Tibial nerve (tissue), 4 donors: ENCODE measurements around the gene TARM1. TPM values are rescaled to one million over a fixed set of nuclear protein-coding genes. Genes with fewer than 3 reads are reported as not detected.

Experiments
- DNase-seq, 2 donors: peaks; one replicate each; pipeline ENCODE4 v3.0.0-alpha.2; 2019; ENCODE audit warnings: low spot score in 2 of 2
- H3K27ac ChIP-seq, 4 donors: fragments of 200-600 bp; sonication (generic) in 3 of 4; one replicate each; pipeline ENCODE4 v1.5.1; 2017 to 2019; ENCODE audit warnings: mild to moderate bottlenecking in 1 of 4
- H3K27me3 ChIP-seq, 2 donors: fragments of 200-600 bp; sonication (generic) in 1 of 2; one replicate each; pipeline versions ENCODE4 v1.5.1 to v1.6.0; 2017 to 2019
- H3K36me3 ChIP-seq, 3 donors: fragments of 200-600 bp; sonication (generic); one replicate each; pipeline ENCODE4 v1.5.1; 2018 to 2019
- H3K4me1 ChIP-seq, 4 donors: fragments of 200-600 bp; sonication (generic) in 3 of 4; one replicate each; pipeline ENCODE4 v1.5.1; 2017 to 2019
- H3K4me3 ChIP-seq, 4 donors: fragments of 200-600 bp; sonication (generic) in 3 of 4; one replicate each; pipeline ENCODE4 v1.5.1; 2017 to 2019; ENCODE audit warnings: mild to moderate bottlenecking in 1 of 4, moderate library complexity in 1 of 4
- H3K9me3 ChIP-seq, 4 donors: fragments of 200-600 bp; sonication (generic) in 3 of 4; one replicate each; pipeline ENCODE4 v1.5.1; 2017 to 2019
- EP300 ChIP-seq, 2 donors: sonication (generic); formaldehyde crosslinking; IDR thresholded peaks; one replicate each; pipeline ENCODE4 v1.6.1; 2017; ENCODE audit warnings: antibody characterized with exemption in 2 of 2, mild to moderate bottlenecking in 1 of 2
- POLR2A ChIP-seq, 2 donors: fragments of 450-650 bp; IDR thresholded peaks; one replicate each; pipeline ENCODE4 v1.6.1; 2017; ENCODE audit warnings: antibody characterized with exemption in 2 of 2, mild to moderate bottlenecking in 2 of 2, moderate library complexity in 2 of 2
- WGBS, 2 donors: methylation state at CpG; one replicate each; pipeline ENCODE4 v1.1.5; 2018; 5-methylcytosine and 5-hydroxymethylcytosine counted together
- total RNA-seq, 4 donors: library from RNA; depleted of rRNA; stranded (reverse); fragments of >200 nt; gene quantifications; one replicate each; pipeline ENCODE4 v1.1.0, GENCODE V29; 2016
- TF ChIP-seq, protein P1 (sequence below), 5 experiments: fragments of 200-600 bp in 3 of 5; fragments of 450-650 bp in 2 of 5; sonication (generic) in 3 of 5; IDR thresholded peaks; one replicate each; pipeline ENCODE4 v1.5.1; 2016 to 2019; ENCODE audit warnings: antibody characterized with exemption in 5 of 5, mild to moderate bottlenecking in 3 of 5, moderate library complexity in 2 of 5

The TARM1 gene
- total RNA-seq, 4 donors from 2014 or later: not detected

DNA sequence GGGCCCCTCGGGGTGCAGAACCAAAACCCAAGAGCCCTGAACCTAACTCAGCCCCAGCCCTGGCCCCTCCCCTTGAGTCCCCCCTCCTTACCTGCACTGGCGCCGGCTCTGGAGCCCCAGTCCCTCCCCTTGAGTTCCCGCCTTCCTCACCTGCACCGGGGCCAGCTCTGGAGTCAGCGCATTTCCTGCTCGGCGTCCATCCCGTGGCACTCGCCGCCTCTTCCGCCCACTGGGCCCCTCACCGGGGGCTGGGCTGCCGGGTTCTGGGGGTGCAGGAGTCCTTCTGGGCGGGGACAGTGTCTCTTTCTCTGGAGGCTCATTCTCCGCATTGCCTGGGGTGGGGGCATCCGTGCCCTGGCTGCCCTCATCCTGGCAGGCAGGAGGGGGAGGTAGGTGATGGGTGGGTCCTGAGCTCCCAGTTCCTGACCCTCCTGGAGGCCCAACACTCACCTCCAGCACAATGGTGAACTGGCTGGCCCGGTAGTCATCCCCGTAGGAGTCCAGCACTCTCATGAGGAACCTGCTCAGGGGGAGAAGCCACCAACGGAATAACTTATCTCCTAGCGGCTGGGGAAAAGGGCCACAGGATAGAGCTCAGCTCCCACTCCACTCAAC lies 26.8 kb upstream of the TARM1 start:
- no peak overlapping the region for H3K27ac ChIP-seq
- H3K4me1 ChIP-seq: peaks cover 0 to 9% (median 7%) of the 10 kb centered on the region in 4 donors
- TF ChIP-seq, protein P1, sequence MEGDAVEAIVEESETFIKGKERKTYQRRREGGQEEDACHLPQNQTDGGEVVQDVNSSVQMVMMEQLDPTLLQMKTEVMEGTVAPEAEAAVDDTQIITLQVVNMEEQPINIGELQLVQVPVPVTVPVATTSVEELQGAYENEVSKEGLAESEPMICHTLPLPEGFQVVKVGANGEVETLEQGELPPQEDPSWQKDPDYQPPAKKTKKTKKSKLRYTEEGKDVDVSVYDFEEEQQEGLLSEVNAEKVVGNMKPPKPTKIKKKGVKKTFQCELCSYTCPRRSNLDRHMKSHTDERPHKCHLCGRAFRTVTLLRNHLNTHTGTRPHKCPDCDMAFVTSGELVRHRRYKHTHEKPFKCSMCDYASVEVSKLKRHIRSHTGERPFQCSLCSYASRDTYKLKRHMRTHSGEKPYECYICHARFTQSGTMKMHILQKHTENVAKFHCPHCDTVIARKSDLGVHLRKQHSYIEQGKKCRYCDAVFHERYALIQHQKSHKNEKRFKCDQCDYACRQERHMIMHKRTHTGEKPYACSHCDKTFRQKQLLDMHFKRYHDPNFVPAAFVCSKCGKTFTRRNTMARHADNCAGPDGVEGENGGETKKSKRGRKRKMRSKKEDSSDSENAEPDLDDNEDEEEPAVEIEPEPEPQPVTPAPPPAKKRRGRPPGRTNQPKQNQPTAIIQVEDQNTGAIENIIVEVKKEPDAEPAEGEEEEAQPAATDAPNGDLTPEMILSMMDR (IDR thresholded peaks at IDR 0.05): no peak
- TF ChIP-seq EP300 (IDR thresholded peaks at IDR 0.05): no peak
- TF ChIP-seq POLR2A (IDR thresholded peaks at IDR 0.05): no peak
- no peak overlapping the region for H3K4me3 ChIP-seq
- H3K9me3 ChIP-seq: no peaks in the 10 kb centered on the region
- H3K36me3 ChIP-seq: peaks cover 0 to 78% (median 7%) of the 10 kb centered on the region in 3 donors
- H3K27me3 ChIP-seq: no peaks in the 10 kb centered on the region
- DNase-seq: no peak
- 75 to 81% methylated on average over 15 to 20 of the region's 21 CpGs for WGBS, 2 donors

DNA sequence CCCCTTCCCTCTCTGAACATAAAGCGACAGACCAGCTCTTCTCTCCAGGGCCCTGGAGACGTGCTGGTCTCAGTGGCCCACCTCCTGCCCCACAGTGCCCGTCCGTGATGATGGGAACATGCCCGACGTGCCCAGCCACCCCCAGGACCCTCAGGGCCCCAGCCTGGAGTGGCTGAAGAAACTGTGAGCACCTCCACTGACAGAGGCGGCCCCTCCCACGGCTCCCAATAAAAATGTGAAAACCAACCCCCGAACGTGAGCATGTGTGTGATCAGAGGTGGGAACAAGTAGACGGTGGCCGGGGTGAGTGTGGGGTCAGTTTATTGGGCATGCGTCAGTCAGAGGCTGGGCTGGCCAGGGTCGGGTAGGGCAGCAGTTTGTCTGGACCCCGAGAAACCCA lies 25.6 kb upstream of the TARM1 start:
- TF ChIP-seq, protein P1 (IDR thresholded peaks at IDR 0.05): no peak
- TF ChIP-seq EP300 (IDR thresholded peaks at IDR 0.05) (no peak), POLR2A (IDR thresholded peaks at IDR 0.05) (no peak)
- Histone ChIP-seq H3K4me1 (peaks cover 0 to 15% (median 7%) of the 10 kb centered on the region in 4 donors), H3K9me3 (no peaks in the 10 kb centered on the region), H3K27ac (no peak overlapping the region), H3K27me3 (no peaks in the 10 kb centered on the region), H3K36me3 (peaks cover 0 to 67% (median 7%) of the 10 kb centered on the region in 3 donors), H3K4me3 (no peak overlapping the region)
- WGBS, 2 donors: 76 to 79% methylated on average over 15 of the region's 15 CpGs
- no peak for DNase-seq

DNA sequence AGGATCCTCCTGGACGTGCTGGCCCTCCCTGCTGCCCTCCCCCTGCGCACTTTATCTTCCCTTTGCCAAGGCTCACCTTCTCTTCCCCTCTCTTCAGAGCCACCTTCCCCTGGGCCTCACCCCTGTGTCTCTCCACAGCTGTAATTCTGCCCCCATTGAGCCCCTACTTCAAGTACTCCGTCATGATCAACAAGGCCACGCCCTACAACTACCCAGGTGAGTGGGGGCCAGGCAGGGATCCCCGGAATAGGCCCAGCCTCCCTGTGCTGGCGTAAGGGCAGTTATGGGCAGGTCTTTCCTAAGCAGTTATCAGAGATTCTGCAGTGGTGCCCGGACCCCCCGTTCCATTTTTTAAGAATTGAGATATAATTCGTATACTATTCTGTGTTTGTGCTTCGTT lies 24.6 kb upstream of the TARM1 start:
- no peak overlapping the region for H3K27ac ChIP-seq
- peaks cover 0 to 15% (median 7%) of the 10 kb centered on the region in 4 donors for H3K4me1 ChIP-seq
- no peaks in the 10 kb centered on the region for H3K27me3 ChIP-seq
- WGBS, 2 donors: 93 to 94% methylated on average over 10 of the region's 10 CpGs
- H3K9me3 ChIP-seq: no peaks in the 10 kb centered on the region
- H3K36me3 ChIP-seq: peaks cover 0 to 60% (median 5%) of the 10 kb centered on the region in 3 donors
- DNase-seq: no peak
- H3K4me3 ChIP-seq: no peak overlapping the region
- TF ChIP-seq EP300 (IDR thresholded peaks at IDR 0.05): no peak
- no peak for TF ChIP-seq POLR2A (IDR thresholded peaks at IDR 0.05)
- TF ChIP-seq, protein P1 (IDR thresholded peaks at IDR 0.05): no peak

GRCh38 chr19:54104998-54105715 lies 24.0 kb upstream of the TARM1 start:
- Histone ChIP-seq H3K27me3 (no peaks in the 10 kb centered on the region), H3K36me3 (peaks cover 0 to 53% (median 0%) of the 10 kb centered on the region in 3 donors), H3K4me3 (no peak overlapping the region), H3K4me1 (peaks cover 0 to 15% (median 7%) of the 10 kb centered on the region in 4 donors), H3K27ac (no peak overlapping the region), H3K9me3 (no peaks in the 10 kb centered on the region)
- WGBS, 2 donors: 86 to 87% methylated on average over 11 of the region's 11 CpGs
- no peak for TF ChIP-seq POLR2A (IDR thresholded peaks at IDR 0.05)
- TF ChIP-seq, protein P1 (IDR thresholded peaks at IDR 0.05): no peak
- no peak for TF ChIP-seq EP300 (IDR thresholded peaks at IDR 0.05)
- no peak for DNase-seq
